HEK293T (cell line): ENCODE data around the gene SHISAL1.

Experiments
- ARNT ChIP-seq: fragments of 450-650 bp; IDR thresholded peaks from 2 replicates; pipeline ENCODE4 v1.6.1; 2017; ENCODE audit warnings: mild to moderate bottlenecking
- BHLHE40 ChIP-seq: fragments of 450-650 bp; IDR thresholded peaks from 2 replicates; pipeline ENCODE4 v1.6.1; 2016; ENCODE audit warnings: mild to moderate bottlenecking, moderate library complexity, borderline replicate concordance
- ELF4 ChIP-seq: fragments of 450-650 bp; IDR thresholded peaks from 2 replicates; pipeline ENCODE4 v1.6.1; 2017; ENCODE audit warnings: antibody characterized with exemption
- FOXK2 ChIP-seq: fragments of 450-650 bp; IDR thresholded peaks from 2 replicates; pipeline ENCODE4 v1.6.1; 2016; ENCODE audit warnings: mild to moderate bottlenecking
- FOXM1 ChIP-seq: fragments of 450-650 bp; IDR thresholded peaks from 2 replicates; pipeline ENCODE4 v1.6.1; 2017; ENCODE audit warnings: mild to moderate bottlenecking, borderline replicate concordance
- HDGF ChIP-seq: fragments of 450-650 bp; IDR thresholded peaks from 2 replicates; pipeline ENCODE4 v1.6.1; 2017; ENCODE audit warnings: antibody characterized with exemption, borderline replicate concordance
- L3MBTL2 ChIP-seq: fragments of 450-650 bp; conservative IDR thresholded peaks from 2 replicates; pipeline ENCODE4 v1.6.1; 2016; ENCODE audit warnings: mild to moderate bottlenecking
- LEF1 ChIP-seq: fragments of 450-650 bp; IDR thresholded peaks from 2 replicates; pipeline ENCODE4 v1.6.1; 2017; ENCODE audit warnings: mild to moderate bottlenecking, borderline replicate concordance
- SP1 ChIP-seq: fragments of 450-650 bp; IDR thresholded peaks from 2 replicates; pipeline ENCODE4 v1.6.1; 2017
- SUZ12 ChIP-seq: fragments of 450-650 bp; IDR thresholded peaks from 2 replicates; pipeline ENCODE4 v1.6.1; 2016; ENCODE audit warnings: mild to moderate bottlenecking
- TARDBP ChIP-seq: fragments of 450-650 bp; IDR thresholded peaks from 2 replicates; pipeline ENCODE4 v1.6.1; 2016
- ZNF384 ChIP-seq: fragments of 450-650 bp; IDR thresholded peaks from 2 replicates; pipeline ENCODE4 v1.6.1; 2016

DNA sequence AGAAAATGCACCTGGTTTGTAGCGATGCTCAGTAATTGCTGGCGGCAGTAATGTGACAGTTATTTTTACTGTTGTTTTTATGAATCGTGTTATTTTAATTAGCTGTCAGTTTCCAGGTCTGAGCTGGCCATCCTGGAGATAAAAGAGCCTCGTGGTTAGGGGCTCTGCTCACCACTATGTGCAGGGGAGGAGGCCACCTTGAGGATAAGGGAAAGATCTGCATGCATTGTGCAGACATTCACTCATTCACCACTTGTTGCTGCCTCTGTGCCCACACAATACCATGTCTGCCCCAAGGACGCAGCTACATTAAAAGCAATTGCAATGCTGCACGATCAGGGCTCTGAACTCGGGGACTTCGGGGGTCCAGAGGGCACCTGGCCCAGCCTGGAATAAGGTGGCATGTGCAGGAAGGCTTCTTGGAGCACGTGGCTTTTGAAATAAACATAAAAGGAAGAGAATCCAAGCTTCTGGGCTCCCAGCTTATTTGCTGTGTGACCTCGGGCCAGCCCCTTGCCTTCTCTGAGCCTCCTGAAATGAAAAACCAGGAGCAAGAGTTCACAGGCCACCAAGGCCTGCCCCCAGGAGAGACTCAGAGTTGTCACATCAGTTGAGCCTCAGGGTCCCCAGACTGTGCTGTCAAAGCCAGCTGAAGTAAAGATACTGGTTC, 44.7 kb upstream of the SHISAL1 start:
- TF ChIP-seq BHLHE40 (no peak), SUZ12 (no peak), FOXK2 (no peak), ARNT (no peak), LEF1 (no peak), FOXM1 (no peak), L3MBTL2 (no peak), HDGF (no peak), ZNF384 (no peak), SP1 (no peak), TARDBP (no peak), ELF4 (no peak)
